GM23338 (cell line): ENCODE data around the gene YTHDF1. TPM values are rescaled to one million over a fixed set of nuclear protein-coding genes. Genes with fewer than 3 reads are reported as not detected.

Experiments
- ATAC-seq: fragments of 200-7000 bp; cut with Tn5 transposase; 3 replicates; pipeline ENCODE4 v1.9.1; 2020
- DNase-seq: peaks from one replicate; pipeline ENCODE4 v3.0.0-alpha.2; 2015; ENCODE audit warnings: low spot score
- H2AFZ ChIP-seq: fragments of 200-600 bp; sonication (generic); 2 replicates; pipeline ENCODE4 v1.8.0; 2016; ENCODE audit warnings: antibody characterized with exemption, mild to moderate bottlenecking, moderate library complexity
- H3F3A ChIP-seq: fragments of 200-600 bp; sonication (generic); replicated peaks from 2 replicates; pipeline ENCODE4 v1.8.0; 2017; ENCODE audit warnings: antibody characterized with exemption, mixed run types, low read depth
- H3K27ac ChIP-seq: fragments of 200-600 bp; sonication (generic); 2 replicates; pipeline ENCODE4 v1.6.1; 2016; ENCODE audit warnings: low read depth
- H3K27me3 ChIP-seq: fragments of 200-600 bp; sonication (generic); 2 replicates; pipeline ENCODE4 v1.8.0; 2016; ENCODE audit warnings: mild to moderate bottlenecking, mixed run types, moderate library complexity; ENCODE audit not compliant: insufficient read depth
- H3K36me3 ChIP-seq: fragments of 200-600 bp; sonication (generic); 2 replicates; pipeline ENCODE4 v1.8.0; 2016; ENCODE audit warnings: mild to moderate bottlenecking; ENCODE audit not compliant: insufficient read depth
- H3K4me1 ChIP-seq: fragments of 200-600 bp; sonication (generic); 2 replicates; pipeline ENCODE4 v1.8.0; 2016; ENCODE audit warnings: mild to moderate bottlenecking, moderate library complexity; ENCODE audit not compliant: insufficient read depth
- H3K4me2 ChIP-seq: fragments of 200-600 bp; sonication (generic); 2 replicates; pipeline ENCODE4 v1.7.1; 2017; ENCODE audit warnings: mixed run types
- H3K4me3 ChIP-seq: fragments of 200-600 bp; sonication (generic); 2 replicates; pipeline ENCODE4 v1.6.1; 2016; ENCODE audit warnings: mixed run types
- H3K79me2 ChIP-seq: fragments of 200-600 bp; sonication (generic); replicated peaks from 2 replicates; pipeline ENCODE4 v1.8.0; 2017; ENCODE audit warnings: mild to moderate bottlenecking; ENCODE audit not compliant: insufficient read depth
- H3K9me2 ChIP-seq: fragments of 200-600 bp; sonication (generic); 2 replicates; pipeline ENCODE4 v1.8.0; 2017; ENCODE audit not compliant: insufficient read depth
- H4K20me1 ChIP-seq: fragments of 200-600 bp; sonication (generic); replicated peaks from 2 replicates; pipeline ENCODE4 v1.8.0; 2017; ENCODE audit warnings: mild to moderate bottlenecking; ENCODE audit not compliant: insufficient read depth
- H3K27ac Mint-ChIP-seq: 2 replicates; pipeline ENCODE4 v1.8.0; 2020; ENCODE audit warnings: inconsistent platforms, mild to moderate bottlenecking, moderate library complexity, mixed read lengths
- H3K27me3 Mint-ChIP-seq: 3 replicates; pipeline ENCODE4 v1.8.0; 2022; ENCODE audit warnings: low read depth, mild to moderate bottlenecking, moderate library complexity, mixed read lengths, inconsistent platforms; ENCODE audit not compliant: insufficient read depth, poor library complexity
- H3K36me3 Mint-ChIP-seq: 3 replicates; pipeline ENCODE4 v1.8.0; 2021; ENCODE audit warnings: low read depth, mild to moderate bottlenecking, inconsistent platforms, moderate library complexity, mixed read lengths
- H3K4me1 Mint-ChIP-seq: 3 replicates; pipeline ENCODE4 v1.8.0; 2020; ENCODE audit warnings: mild to moderate bottlenecking, inconsistent platforms, mixed read lengths
- H3K4me3 Mint-ChIP-seq: 3 replicates; pipeline ENCODE4 v1.8.0; 2021; ENCODE audit warnings: moderate library complexity, mild to moderate bottlenecking, inconsistent platforms, mixed read lengths
- H3K9me3 Mint-ChIP-seq: 3 replicates; pipeline ENCODE4 v1.8.0; 2020; ENCODE audit warnings: moderate library complexity, mild to moderate bottlenecking, inconsistent platforms, mixed read lengths
- CREB1 ChIP-seq: fragments of 250-450 bp; sonication (Bioruptor Pico); IDR thresholded peaks from 2 replicates; pipeline ENCODE4 v1.5.0; 2020; ENCODE audit warnings: low read depth, mild to moderate bottlenecking, moderate library complexity
- CTCF ChIP-seq, 2 experiments: fragments of 200-600 bp in 1 of 2; sonication (generic) in 1 of 2; conservative IDR thresholded peaks; 2 replicates each; pipeline versions ENCODE4 v1.5.1 to v1.6.1; 2016 to 2017; ENCODE audit warnings: antibody characterized with exemption in 2 of 2, low read depth in 2 of 2, mild to moderate bottlenecking in 2 of 2, moderate library complexity in 1 of 2
- ETS1 ChIP-seq: IDR thresholded peaks from 2 replicates; pipeline ENCODE4 v1.6.1; 2016; ENCODE audit warnings: antibody characterized with exemption
- EZH2 ChIP-seq: fragments of 200-600 bp; sonication (generic); IDR thresholded peaks from one replicate; pipeline ENCODE4 v1.8.0; 2017; ENCODE audit warnings: antibody characterized with exemption, mild to moderate bottlenecking, low read depth; ENCODE audit not compliant: unreplicated experiment
- EZH2phosphoT487 ChIP-seq: fragments of 200-600 bp; sonication (generic); IDR thresholded peaks from one replicate; pipeline ENCODE4 v1.8.1; 2018; ENCODE audit warnings: antibody characterized with exemption; ENCODE audit not compliant: unreplicated experiment
- JUNB ChIP-seq: IDR thresholded peaks from one replicate; pipeline ENCODE4 v1.6.1; 2016; ENCODE audit warnings: antibody characterized with exemption; ENCODE audit not compliant: unreplicated experiment
- NANOG ChIP-seq: IDR thresholded peaks from 2 replicates; pipeline ENCODE4 v1.6.1; 2016; ENCODE audit warnings: antibody characterized with exemption, borderline replicate concordance
- POLR2AphosphoS5 ChIP-seq: IDR thresholded peaks from 2 replicates; pipeline ENCODE4 v1.6.1; 2016; ENCODE audit warnings: antibody characterized with exemption, low read depth
- REST ChIP-seq: IDR thresholded peaks from one replicate; pipeline ENCODE4 v1.6.1; 2018; ENCODE audit warnings: antibody characterized with exemption; ENCODE audit not compliant: unreplicated experiment
- STAT1 ChIP-seq: IDR thresholded peaks from one replicate; pipeline ENCODE4 v1.6.1; 2016; ENCODE audit warnings: antibody characterized with exemption; ENCODE audit not compliant: unreplicated experiment
- ZNF114 ChIP-seq: fragments of 250-450 bp; sonication (Bioruptor Pico); IDR thresholded peaks from 2 replicates; pipeline ENCODE4 v1.5.0; 2020; ENCODE audit warnings: mild to moderate bottlenecking, moderate library complexity
- ZNF331 ChIP-seq: fragments of 250-450 bp; sonication (Bioruptor Pico); IDR thresholded peaks from 2 replicates; pipeline ENCODE4 v1.5.0; 2020; ENCODE audit warnings: low read depth, mild to moderate bottlenecking, moderate library complexity
- ZNF462 ChIP-seq: fragments of 250-450 bp; sonication (Bioruptor Pico); IDR thresholded peaks from 2 replicates; pipeline ENCODE4 v1.5.0; 2020; ENCODE audit warnings: mild to moderate bottlenecking, moderate library complexity
- polyA plus RNA-seq: library from polyadenylated mRNA; unstranded; fragments of >200 nt; fragmentation: Nextera tagmentation; extraction: Ambion mirVana; gene quantifications from 2 replicates; pipeline ENCODE4 v1.2.1, GENCODE V29; 2016
- total RNA-seq: library from RNA; depleted of rRNA; stranded (reverse); fragments of >200 nt; shearing (Covaris generic); gene quantifications from 2 replicates; pipeline ENCODE4 v1.2.3, GENCODE V29; 2014

YTHDF1 gene
- total and polyA plus RNA-seq, 2 experiments from 2014 or later = 30.9 to 64.3 TPM

GRCh38 chr20:63238031-63238430, 22.1 kb upstream of the YTHDF1 start:
- H3K4me2 ChIP-seq = no peak overlapping the region
- H2AFZ ChIP-seq = no peak overlapping the region
- Mint-ChIP-seq H3K4me1 (peaks cover 7% of the 10 kb centered on the region; the same call in 2 of the 3 replicates), H3K9me3 (no peaks in the 10 kb centered on the region), H3K4me3 (no peak overlapping the region), H3K27me3 (peaks cover 8% of the 10 kb centered on the region), H3K27ac (no peak overlapping the region), H3K36me3 (no peaks in the 10 kb centered on the region)
- TF ChIP-seq CREB1 (CRISPR knock-in tag) (no peak), ZNF114 (CRISPR knock-in tag) (no peak), CTCF (conservative IDR thresholded peaks at IDR 0.05; ENCODE audit: low read depth in 2 of 2) (no peak), STAT1 (no peak), NANOG (no peak), EZH2 (no peak), ETS1 (no peak), EZH2phosphoT487 (no peak), REST (no peak), JUNB (no peak), ZNF462 (no peak), ZNF331 (no peak), POLR2AphosphoS5 (no peak)
- H3F3A ChIP-seq = no peaks in the 10 kb centered on the region
- H3K9me2 ChIP-seq = no peaks in the 10 kb centered on the region
- no peak for ATAC-seq
- H3K4me1 ChIP-seq = peaks cover 4% of the 10 kb centered on the region; the same call in 1 of the 2 replicates
- H3K79me2 ChIP-seq = no peaks in the 10 kb centered on the region
- DNase-seq = no peak
- no peak overlapping the region for H3K27ac ChIP-seq
- no peak overlapping the region for H3K4me3 ChIP-seq
- H4K20me1 ChIP-seq = no peaks in the 10 kb centered on the region
- H3K36me3 ChIP-seq = no peaks in the 10 kb centered on the region
- no peaks in the 10 kb centered on the region for H3K27me3 ChIP-seq
